ENCODE measurements around the gene RCAN1.

RCAN1 gene

DNA sequence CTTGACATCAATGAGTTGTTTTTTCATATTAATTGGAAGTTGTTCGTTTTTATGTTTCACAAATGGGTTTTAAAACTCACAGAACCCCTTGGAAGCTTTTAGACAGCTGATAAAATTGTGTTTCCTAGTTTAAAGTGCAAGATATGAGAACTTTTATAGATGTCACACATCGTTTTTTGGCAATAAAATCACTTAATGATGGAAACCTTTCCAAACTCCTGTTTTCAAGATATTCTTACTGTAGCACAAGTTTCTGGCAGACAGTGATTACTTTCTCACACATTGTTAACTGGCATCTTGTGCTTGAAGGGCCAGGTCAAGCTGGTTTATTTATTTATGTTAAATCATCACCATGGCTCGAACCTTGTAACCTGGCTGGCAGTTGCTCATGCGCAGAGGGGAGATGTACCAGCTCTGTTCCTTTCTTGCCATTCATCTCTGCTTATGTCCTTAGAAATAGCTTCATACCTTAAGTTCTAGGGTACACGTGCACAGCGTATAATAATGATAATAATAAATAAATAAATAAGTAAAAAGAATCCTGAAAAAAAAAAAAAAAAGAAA, 10.2 kb upstream of the RCAN1 start:
- peaks cover 0 to 3% (median 0%) of the 10 kb centered on the region in 5 experiments for H3K27me3 ChIP-seq (replicated peaks in 2 of 5; ENCODE audit: control insufficient read depth in 4 of 5, insufficient read depth in 5 of 5, low read length in 4 of 5)
- no peaks in the 10 kb centered on the region for H3K36me3 ChIP-seq (ENCODE audit: control insufficient read depth in 4 of 4, insufficient read depth in 4 of 4, low read length in 3 of 4)
- H3K27ac ChIP-seq (ENCODE audit: insufficient read depth in 1 of 2, low read depth in 1 of 2, low read length in 2 of 2, poor library complexity in 1 of 2, severe bottlenecking in 2 of 2) = no peak overlapping the region
- no peak for DNase-seq
- H3K4me1 ChIP-seq (ENCODE audit: control extremely low read depth in 1 of 4, control insufficient read depth in 4 of 4, insufficient read depth in 4 of 4, low read length in 3 of 4) = peaks cover 0 to 7% (median 0%) of the 10 kb centered on the region in 4 experiments
- ChIA-PET POLR2A (no interaction called here), CTCF (interaction anchor here (1.4 kb wide), 1 partner anchor 22 kb away, joined by 4 read pairs; no protein-coding TSS in a partner anchor)
- 83% methylated on average over 1 of the region's 6 CpGs for WGBS (ENCODE audit: insufficient coverage)
- H3K4me3 ChIP-seq (ENCODE audit: control insufficient read depth in 1 of 7, extremely low read depth in 1 of 7, insufficient read depth in 4 of 7, low read depth in 2 of 7, low read length in 6 of 7) = no peak overlapping the region
- H3K9me3 ChIP-seq (ENCODE audit: control extremely low read depth in 1 of 5, control insufficient read depth in 4 of 5, insufficient read depth in 2 of 5, low read depth in 1 of 5, low read length in 4 of 5) = no peaks in the 10 kb centered on the region

DNA sequence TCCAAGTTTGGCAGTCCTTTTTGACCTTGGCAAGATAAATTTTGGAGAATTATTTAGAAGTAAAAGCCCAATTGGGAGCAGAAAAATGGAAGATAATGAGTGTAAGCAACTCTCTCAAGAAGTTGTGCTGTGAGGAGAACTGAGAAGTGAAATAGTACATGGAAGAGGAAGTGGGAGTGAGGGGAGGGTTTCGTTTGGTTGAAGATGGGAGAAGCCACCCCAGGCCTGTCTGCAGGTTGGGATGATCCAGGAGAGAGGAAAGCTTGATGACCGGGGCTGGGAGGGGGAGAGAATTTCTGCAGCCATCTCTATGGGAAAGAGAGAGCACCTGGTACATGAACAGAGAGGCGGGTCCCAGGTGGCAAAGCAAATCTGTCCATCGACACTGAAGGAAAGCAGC, 8.6 kb upstream of the RCAN1 start:
- no peak overlapping the region for H3K27ac ChIP-seq (ENCODE audit: insufficient read depth in 1 of 2, low read depth in 1 of 2, low read length in 2 of 2, poor library complexity in 1 of 2, severe bottlenecking in 2 of 2)
- CTCF ChIA-PET = interaction anchor here (2.0 kb wide), 1 partner anchor 13 kb away, joined by 4 read pairs; no protein-coding TSS in a partner anchor
- peaks cover 0 to 3% (median 0%) of the 10 kb centered on the region in 5 experiments for H3K27me3 ChIP-seq (replicated peaks in 2 of 5; ENCODE audit: control insufficient read depth in 4 of 5, insufficient read depth in 5 of 5, low read length in 4 of 5)

DNA sequence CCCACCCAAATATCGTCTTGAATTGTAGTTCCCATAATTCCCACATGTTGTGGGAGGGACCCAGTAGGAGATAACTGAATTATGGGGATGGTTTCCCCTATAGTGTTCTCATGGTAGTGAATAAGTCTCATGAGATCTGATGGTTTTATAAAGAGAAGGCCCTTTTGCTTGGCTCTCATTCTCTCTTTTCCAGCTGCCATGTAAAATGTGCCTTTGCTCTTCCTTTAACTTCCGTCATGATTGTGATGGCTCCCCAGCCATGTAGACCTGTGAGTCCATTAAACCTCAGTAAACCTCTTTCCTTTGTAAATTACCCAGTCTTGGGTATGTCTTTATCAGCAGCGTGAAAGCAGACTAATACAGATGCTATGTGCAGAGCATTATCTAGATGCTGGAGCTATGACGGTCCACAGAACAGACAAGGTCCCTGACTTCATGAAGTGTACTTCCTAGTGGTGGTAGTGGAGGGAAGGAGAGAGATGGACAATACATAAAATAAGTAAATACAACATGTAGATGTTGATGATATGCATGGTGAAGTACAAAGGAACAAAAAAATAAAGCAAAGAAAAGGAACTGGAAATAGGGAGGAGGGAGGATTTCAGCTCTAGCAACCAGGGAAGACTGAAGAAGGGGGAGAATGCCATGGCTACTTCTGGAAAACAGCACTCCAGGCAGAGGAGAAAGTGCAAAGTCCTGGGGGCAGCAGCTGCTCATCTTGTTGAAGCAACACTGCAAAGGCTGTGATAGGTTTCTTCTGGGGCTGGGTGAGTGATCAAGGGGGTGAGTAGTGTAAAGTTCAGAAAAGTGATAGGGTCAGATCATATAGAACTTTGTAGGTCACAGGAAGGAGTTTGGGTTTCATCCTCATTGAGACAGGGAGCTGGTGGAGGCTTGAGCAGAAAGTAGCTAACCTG, 6.8 kb upstream of the RCAN1 start:
- WGBS (ENCODE audit: insufficient coverage) = 100% methylated on average over 4 of the region's 4 CpGs

More for the DNA sequence above, 8.6 kb upstream of the RCAN1 start:
- no peaks in the 10 kb centered on the region for H3K36me3 ChIP-seq (ENCODE audit: control insufficient read depth in 4 of 4, insufficient read depth in 4 of 4, low read length in 3 of 4)
- no peaks in the 10 kb centered on the region for H3K9me3 ChIP-seq (ENCODE audit: control extremely low read depth in 1 of 5, control insufficient read depth in 4 of 5, insufficient read depth in 2 of 5, low read depth in 1 of 5, low read length in 4 of 5)
- WGBS (ENCODE audit: insufficient coverage) = 86% methylated on average over 4 of the region's 4 CpGs
- POLR2A ChIA-PET = no interaction called here
- no peak for DNase-seq
- no peak overlapping the region for H3K4me3 ChIP-seq (ENCODE audit: control insufficient read depth in 1 of 7, extremely low read depth in 1 of 7, insufficient read depth in 4 of 7, low read depth in 2 of 7, low read length in 6 of 7)
- peaks cover 0 to 12% (median 2%) of the 10 kb centered on the region in 4 experiments for H3K4me1 ChIP-seq (ENCODE audit: control extremely low read depth in 1 of 4, control insufficient read depth in 4 of 4, insufficient read depth in 4 of 4, low read length in 3 of 4)

DNA sequence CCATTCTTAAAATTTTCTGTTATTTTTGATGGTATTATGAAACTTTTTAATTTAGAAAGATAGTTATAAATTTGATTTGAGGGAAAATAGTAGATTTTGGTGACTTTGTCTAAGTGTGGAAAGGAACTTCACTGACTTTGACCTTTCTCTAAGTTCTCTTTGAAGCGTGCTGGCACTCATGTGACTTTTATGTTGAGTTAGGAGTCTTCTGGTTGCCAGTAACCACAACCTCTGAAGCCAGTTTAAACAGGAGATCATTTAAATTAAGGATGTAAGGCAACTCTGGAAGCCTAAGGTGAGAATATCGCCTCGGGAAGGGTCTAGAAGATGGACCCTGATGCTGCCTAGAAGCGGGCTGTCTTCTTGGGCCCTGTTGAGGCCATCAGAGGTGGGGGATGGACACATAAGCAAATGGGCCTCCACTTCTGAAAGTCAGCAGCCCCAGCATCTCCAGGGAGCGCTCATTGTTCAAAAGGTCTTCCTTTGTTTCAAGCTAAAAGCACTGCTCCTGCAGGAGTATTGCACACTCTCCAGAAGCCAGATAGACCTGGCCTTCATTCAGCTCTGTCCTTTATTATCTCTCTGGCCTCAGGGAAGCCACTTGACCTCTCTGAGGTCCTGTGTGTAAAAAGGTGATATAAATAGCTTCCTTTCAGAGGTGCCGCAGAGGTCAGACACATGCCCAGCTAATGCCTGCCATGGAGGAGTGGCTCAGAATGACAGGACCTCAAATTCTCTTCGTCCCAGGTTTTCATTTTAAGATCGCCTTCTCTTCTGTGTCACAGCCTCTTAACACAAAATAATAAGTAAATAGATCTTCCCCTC, 5.1 kb upstream of the RCAN1 start:
- Histone ChIP-seq H3K9me3 (ENCODE audit: control extremely low read depth in 1 of 5, control insufficient read depth in 4 of 5, insufficient read depth in 2 of 5, low read depth in 1 of 5, low read length in 4 of 5) (no peaks in the 10 kb centered on the region), H3K27ac (ENCODE audit: insufficient read depth in 1 of 2, low read depth in 1 of 2, low read length in 2 of 2, poor library complexity in 1 of 2, severe bottlenecking in 2 of 2) (no peak overlapping the region), H3K4me1 (ENCODE audit: control extremely low read depth in 1 of 4, control insufficient read depth in 4 of 4, insufficient read depth in 4 of 4, low read length in 3 of 4) (peaks cover 0 to 11% (median 4%) of the 10 kb centered on the region in 4 experiments), H3K27me3 (replicated peaks in 2 of 5; ENCODE audit: control insufficient read depth in 4 of 5, insufficient read depth in 5 of 5, low read length in 4 of 5) (no peaks in the 10 kb centered on the region), H3K4me3 (ENCODE audit: control insufficient read depth in 1 of 7, extremely low read depth in 1 of 7, insufficient read depth in 4 of 7, low read depth in 2 of 7, low read length in 6 of 7) (no peak overlapping the region), H3K36me3 (ENCODE audit: control insufficient read depth in 4 of 4, insufficient read depth in 4 of 4, low read length in 3 of 4) (no peaks in the 10 kb centered on the region)
- WGBS (ENCODE audit: insufficient coverage) = 92% methylated on average over 7 of the region's 8 CpGs
- ChIA-PET POLR2A (no interaction called here), CTCF (interaction anchor here (3.4 kb wide), 1 partner anchor 12 kb away, joined by 17 read pairs; no protein-coding TSS in a partner anchor)
- DNase-seq = no peak

More for the DNA sequence above, 6.8 kb upstream of the RCAN1 start:
- POLR2A ChIA-PET = no interaction called here
- no peak for DNase-seq
- no peak overlapping the region for H3K4me3 ChIP-seq (ENCODE audit: control insufficient read depth in 1 of 7, extremely low read depth in 1 of 7, insufficient read depth in 4 of 7, low read depth in 2 of 7, low read length in 6 of 7)
- H3K36me3 ChIP-seq (ENCODE audit: control insufficient read depth in 4 of 4, insufficient read depth in 4 of 4, low read length in 3 of 4) = no peaks in the 10 kb centered on the region
- H3K4me1 ChIP-seq (ENCODE audit: control extremely low read depth in 1 of 4, control insufficient read depth in 4 of 4, insufficient read depth in 4 of 4, low read length in 3 of 4) = peaks cover 0 to 11% (median 2%) of the 10 kb centered on the region in 4 experiments
- CTCF ChIA-PET = interaction anchor here (0.6 to 3.4 kb wide), 5 partner anchors 10 to 703 kb away, joined by 3 to 17 read pairs (median 4); no protein-coding TSS in a partner anchor
- peaks cover 0 to 3% (median 0%) of the 10 kb centered on the region in 5 experiments for H3K27me3 ChIP-seq (replicated peaks in 2 of 5; ENCODE audit: control insufficient read depth in 4 of 5, insufficient read depth in 5 of 5, low read length in 4 of 5)
- H3K9me3 ChIP-seq (ENCODE audit: control extremely low read depth in 1 of 5, control insufficient read depth in 4 of 5, insufficient read depth in 2 of 5, low read depth in 1 of 5, low read length in 4 of 5) = no peaks in the 10 kb centered on the region
- H3K27ac ChIP-seq (ENCODE audit: insufficient read depth in 1 of 2, low read depth in 1 of 2, low read length in 2 of 2, poor library complexity in 1 of 2, severe bottlenecking in 2 of 2) = no peak overlapping the region

DNA sequence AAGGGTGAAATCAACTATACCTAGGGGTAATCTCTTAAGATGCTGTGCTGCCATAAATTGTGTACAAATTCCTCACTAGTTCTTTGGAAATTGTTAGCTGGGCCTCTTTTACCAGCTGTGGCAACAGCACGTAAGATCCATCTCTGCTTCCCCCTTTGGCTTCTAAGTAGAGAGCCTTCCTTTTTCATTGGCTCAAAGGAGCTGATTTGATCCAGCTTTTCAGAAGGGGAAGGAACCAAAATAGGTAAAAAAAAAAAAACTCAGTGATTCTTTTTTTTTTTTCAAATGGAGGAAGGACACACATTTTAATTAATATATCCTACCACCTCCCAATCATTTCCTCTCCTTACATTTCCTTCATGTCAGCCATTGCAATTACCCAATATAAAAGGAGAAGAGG, 4.0 kb upstream of the RCAN1 start:
- no peak overlapping the region for H3K4me3 ChIP-seq (ENCODE audit: control insufficient read depth in 1 of 7, extremely low read depth in 1 of 7, insufficient read depth in 4 of 7, low read depth in 2 of 7, low read length in 6 of 7)
- no peaks in the 10 kb centered on the region for H3K36me3 ChIP-seq (ENCODE audit: control insufficient read depth in 4 of 4, insufficient read depth in 4 of 4, low read length in 3 of 4)
- H3K27me3 ChIP-seq (replicated peaks in 2 of 5; ENCODE audit: control insufficient read depth in 4 of 5, insufficient read depth in 5 of 5, low read length in 4 of 5) = peaks cover 0 to 7% (median 2%) of the 10 kb centered on the region in 5 experiments
- 0% methylated on average over 1 of the region's 1 CpG for WGBS (ENCODE audit: insufficient coverage)
- no peaks in the 10 kb centered on the region for H3K9me3 ChIP-seq (ENCODE audit: control extremely low read depth in 1 of 5, control insufficient read depth in 4 of 5, insufficient read depth in 2 of 5, low read depth in 1 of 5, low read length in 4 of 5)
- CTCF ChIA-PET = interaction anchor here (0.9 to 2.0 kb wide), 4 partner anchors 9 to 16 kb away, joined by 3 to 10 read pairs (median 6); no protein-coding TSS in a partner anchor
- peak in 2 of 3 donors; percentile 52 to 61 for DNase-seq
- no peak overlapping the region for H3K27ac ChIP-seq (ENCODE audit: insufficient read depth in 1 of 2, low read depth in 1 of 2, low read length in 2 of 2, poor library complexity in 1 of 2, severe bottlenecking in 2 of 2)
- peaks cover 0 to 19% (median 9%) of the 10 kb centered on the region in 4 experiments for H3K4me1 ChIP-seq (ENCODE audit: control extremely low read depth in 1 of 4, control insufficient read depth in 4 of 4, insufficient read depth in 4 of 4, low read length in 3 of 4)
- POLR2A ChIA-PET = no interaction called here

DNA sequence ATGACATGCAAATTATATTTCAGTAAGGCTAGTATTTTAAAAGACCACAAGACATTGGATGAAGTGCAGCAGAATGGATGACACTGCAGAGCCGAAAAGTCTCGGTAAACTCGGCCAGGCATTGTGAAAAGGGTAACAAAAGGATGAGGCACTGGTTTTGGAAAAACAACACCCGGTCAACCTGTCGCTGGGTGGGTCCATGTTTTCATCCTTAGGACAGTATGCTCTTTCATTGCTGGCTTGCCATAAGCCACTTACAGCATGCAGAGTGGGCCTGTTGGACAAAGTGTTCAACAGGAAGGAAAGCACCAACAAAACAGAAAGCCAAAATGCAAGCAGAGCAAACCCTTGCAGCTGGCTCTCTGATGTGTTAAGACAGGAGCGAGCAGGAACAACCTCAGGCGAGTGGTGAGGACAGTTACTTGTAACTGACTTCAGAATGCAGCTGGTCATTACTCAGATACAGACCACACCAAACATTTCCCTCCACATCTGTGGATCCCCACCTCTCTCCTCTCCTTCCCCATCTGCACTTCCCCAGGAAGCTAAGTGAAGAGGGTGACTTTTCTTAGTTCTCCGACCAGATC, 2.9 kb upstream of the RCAN1 start:
- CTCF ChIA-PET = interaction anchor here (1.0 to 2.0 kb wide), 4 partner anchors 10 to 107 kb away, joined by 3 to 10 read pairs (median 5); no protein-coding TSS in a partner anchor
- peak in 2 of 3 donors; percentile 11 to 21 for DNase-seq
- peaks cover 0 to 19% (median 11%) of the 10 kb centered on the region in 4 experiments for H3K4me1 ChIP-seq (ENCODE audit: control extremely low read depth in 1 of 4, control insufficient read depth in 4 of 4, insufficient read depth in 4 of 4, low read length in 3 of 4)
- peaks cover 0 to 18% (median 4%) of the 10 kb centered on the region in 5 experiments for H3K27me3 ChIP-seq (replicated peaks in 2 of 5; ENCODE audit: control insufficient read depth in 4 of 5, insufficient read depth in 5 of 5, low read length in 4 of 5)
- 78% methylated on average over 5 of the region's 8 CpGs for WGBS (ENCODE audit: insufficient coverage)
- H3K36me3 ChIP-seq (ENCODE audit: control insufficient read depth in 4 of 4, insufficient read depth in 4 of 4, low read length in 3 of 4) = no peaks in the 10 kb centered on the region
- H3K27ac ChIP-seq (ENCODE audit: insufficient read depth in 1 of 2, low read depth in 1 of 2, low read length in 2 of 2, poor library complexity in 1 of 2, severe bottlenecking in 2 of 2) = no peak overlapping the region
- POLR2A ChIA-PET = no interaction called here
- no peak overlapping the region for H3K4me3 ChIP-seq (ENCODE audit: control insufficient read depth in 1 of 7, extremely low read depth in 1 of 7, insufficient read depth in 4 of 7, low read depth in 2 of 7, low read length in 6 of 7)
- no peaks in the 10 kb centered on the region for H3K9me3 ChIP-seq (ENCODE audit: control extremely low read depth in 1 of 5, control insufficient read depth in 4 of 5, insufficient read depth in 2 of 5, low read depth in 1 of 5, low read length in 4 of 5)

Measured in common myeloid progenitor, CD34-positive (primary cell).